ENCODE data around the gene RNH1.

DNA sequence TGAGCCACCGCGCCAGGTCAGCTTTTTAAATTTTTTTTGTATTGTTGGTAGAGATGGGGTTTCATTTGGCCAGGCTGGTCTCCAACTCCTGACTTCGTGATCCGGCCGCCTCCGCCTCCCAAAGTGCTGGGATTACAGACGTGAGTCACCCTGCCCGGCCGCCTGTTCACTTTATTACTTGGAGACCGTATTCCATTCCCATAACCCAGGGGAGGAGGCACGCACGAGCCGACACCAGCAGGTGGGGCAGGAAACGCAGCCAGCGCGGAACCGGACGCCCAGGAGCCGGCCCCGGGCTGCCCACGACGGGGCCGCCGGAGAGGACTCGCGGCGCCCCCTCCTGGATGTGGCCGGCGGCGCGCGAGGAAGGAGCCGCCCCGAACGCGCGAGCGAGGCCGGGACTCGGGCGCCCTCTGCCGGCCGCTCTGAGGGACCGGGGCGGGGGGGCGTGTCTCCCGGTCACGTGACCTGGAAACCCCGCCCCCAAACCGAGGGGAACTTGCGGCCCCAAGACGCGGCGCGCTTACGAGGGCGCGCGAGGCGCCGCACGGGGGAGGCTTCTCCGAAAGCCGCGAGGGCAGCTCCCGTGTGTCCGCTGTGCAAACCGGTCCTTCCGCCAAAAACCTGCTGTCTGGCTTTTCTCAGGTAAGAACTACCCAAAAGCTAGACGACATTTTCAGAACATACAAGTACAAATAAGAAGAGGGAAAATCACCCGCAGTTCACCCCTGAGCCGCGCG lies 11.6 kb upstream of the RNH1 start:
- TF ChIP-seq, protein P1, sequence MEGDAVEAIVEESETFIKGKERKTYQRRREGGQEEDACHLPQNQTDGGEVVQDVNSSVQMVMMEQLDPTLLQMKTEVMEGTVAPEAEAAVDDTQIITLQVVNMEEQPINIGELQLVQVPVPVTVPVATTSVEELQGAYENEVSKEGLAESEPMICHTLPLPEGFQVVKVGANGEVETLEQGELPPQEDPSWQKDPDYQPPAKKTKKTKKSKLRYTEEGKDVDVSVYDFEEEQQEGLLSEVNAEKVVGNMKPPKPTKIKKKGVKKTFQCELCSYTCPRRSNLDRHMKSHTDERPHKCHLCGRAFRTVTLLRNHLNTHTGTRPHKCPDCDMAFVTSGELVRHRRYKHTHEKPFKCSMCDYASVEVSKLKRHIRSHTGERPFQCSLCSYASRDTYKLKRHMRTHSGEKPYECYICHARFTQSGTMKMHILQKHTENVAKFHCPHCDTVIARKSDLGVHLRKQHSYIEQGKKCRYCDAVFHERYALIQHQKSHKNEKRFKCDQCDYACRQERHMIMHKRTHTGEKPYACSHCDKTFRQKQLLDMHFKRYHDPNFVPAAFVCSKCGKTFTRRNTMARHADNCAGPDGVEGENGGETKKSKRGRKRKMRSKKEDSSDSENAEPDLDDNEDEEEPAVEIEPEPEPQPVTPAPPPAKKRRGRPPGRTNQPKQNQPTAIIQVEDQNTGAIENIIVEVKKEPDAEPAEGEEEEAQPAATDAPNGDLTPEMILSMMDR (IDR thresholded peaks at IDR 0.05; ENCODE audit: poor library complexity, severe bottlenecking): peak; percentile 51
- TF ChIP-seq REST (IDR thresholded peaks at IDR 0.05; ENCODE audit: borderline replicate concordance) (no peak), EP300 (conservative IDR thresholded peaks at IDR 0.05; ENCODE audit: poor library complexity, severe bottlenecking) (no peak), TAF1 (IDR thresholded peaks at IDR 0.05; ENCODE audit: low read depth) (no peak), EZH2 (IDR thresholded peaks at IDR 0.05; ENCODE audit: borderline replicate concordance, insufficient read depth, low read length, poor library complexity, severe bottlenecking) (no peak), RAD21 (conservative IDR thresholded peaks at IDR 0.05) (no peak), SMC3 (conservative IDR thresholded peaks at IDR 0.05; ENCODE audit: poor library complexity) (no peak), POLR2AphosphoS5 (IDR thresholded peaks at IDR 0.05) (no peak)

Measured in neural cell (in vitro differentiated cells).